Activated T-cell treated with anti-CD3 and anti-CD28 coated beads, Interleukin-2, amount 50 U/mL, for 72 hours (primary cell): ENCODE results near the gene LSAMP. TPM values are rescaled to one million over a fixed set of nuclear protein-coding genes. Genes with fewer than 3 reads are reported as not detected.
"Not testable (repeated sequence)": the region's sequence is repeated elsewhere in the genome, so short reads cannot be mapped to it uniquely, and the experiment has no call there.

Source experiments
- ATAC-seq, 2 donors: fragments of 150-1000 bp; cut with Tn5 transposase; replicated peaks in 1 of 2; 2 replicates each; pipeline ENCODE4 v1.10.0; 2021; ENCODE audit warnings: moderate library complexity in 2 of 2, mild to moderate bottlenecking in 1 of 2
- DNase-seq, 2 donors: peaks; one replicate each; pipeline ENCODE4 v3.0.0; 2021 to 2022; ENCODE audit warnings: mixed read lengths in 1 of 2
- H3K27ac Mint-ChIP-seq: one replicate; pipeline ENCODE4 v1.8.0; 2022; ENCODE audit warnings: mild to moderate bottlenecking, moderate library complexity, mixed read lengths
- H3K27me3 Mint-ChIP-seq: one replicate; pipeline ENCODE4 v1.8.0; 2022; ENCODE audit warnings: low read depth, mixed read lengths
- H3K36me3 Mint-ChIP-seq, 2 donors: one replicate each; pipeline ENCODE4 v1.8.0; 2022; ENCODE audit warnings: mixed read lengths in 2 of 2, mild to moderate bottlenecking in 1 of 2; ENCODE audit not compliant: insufficient read depth in 2 of 2
- H3K4me1 Mint-ChIP-seq: one replicate; pipeline ENCODE4 v1.8.0; 2022; ENCODE audit warnings: low read depth, mixed read lengths
- H3K4me3 Mint-ChIP-seq, 2 donors: one replicate each; pipeline ENCODE4 v1.8.0; 2022; ENCODE audit warnings: mild to moderate bottlenecking in 2 of 2, mixed read lengths in 2 of 2, moderate library complexity in 2 of 2
- H3K9me3 Mint-ChIP-seq, 2 donors: one replicate each; pipeline ENCODE4 v1.8.0; 2022; ENCODE audit warnings: mixed read lengths in 2 of 2
- total RNA-seq, 2 donors: library from RNA; stranded (reverse); gene quantifications; one replicate each; pipeline ENCODE4 v1.2.3, GENCODE V29; 2022

Gene LSAMP
- total RNA-seq, 2 donors from 2014 or later = not detected

DNA sequence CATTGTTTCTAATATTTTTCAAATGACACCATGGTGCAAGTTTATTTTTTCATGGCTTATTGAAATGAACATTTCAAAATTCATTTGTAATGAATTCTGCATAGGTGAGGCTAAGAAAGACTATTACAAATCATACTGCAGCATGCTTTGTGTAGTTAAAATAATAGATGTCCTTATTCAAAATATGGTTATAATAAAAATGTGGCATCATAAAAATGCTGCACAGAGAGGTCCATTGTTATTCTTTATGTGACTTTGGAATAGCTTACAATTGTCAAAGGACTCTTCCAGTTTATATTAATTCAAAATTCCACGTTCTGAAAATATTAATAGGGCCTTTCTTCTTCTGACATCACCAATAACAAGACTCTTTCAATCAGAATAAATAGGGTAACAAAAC, 599.3 kb downstream of the LSAMP start:
- Mint-ChIP-seq H3K4me3 (no peak overlapping the region), H3K4me1 (no peaks in the 10 kb centered on the region), H3K36me3 (no peaks in the 10 kb centered on the region), H3K27me3 (peaks cover 20% of the 10 kb centered on the region), H3K9me3 (no peaks in the 10 kb centered on the region), H3K27ac (no peak overlapping the region)
- DNase-seq = no peak
- ATAC-seq = no peak

DNA sequence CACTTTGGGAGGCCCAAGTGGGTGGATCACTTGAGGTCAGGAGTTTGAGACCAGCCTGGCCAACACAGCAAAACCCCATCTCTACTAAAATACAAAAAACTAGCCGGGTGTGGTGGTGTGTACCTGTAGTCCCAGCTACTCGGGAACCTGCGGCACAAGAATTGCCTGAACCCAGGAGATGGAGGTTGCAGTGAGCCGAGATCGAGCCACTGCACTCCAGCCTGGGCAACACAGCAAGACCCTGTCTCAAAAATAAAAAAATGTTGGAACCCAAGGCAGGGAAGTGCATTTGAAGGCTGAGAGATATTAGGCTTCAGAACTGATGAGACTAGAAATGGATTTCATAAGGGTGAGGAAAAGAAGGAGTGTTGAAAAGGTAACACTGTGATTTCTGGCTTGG, 600.6 kb downstream of the LSAMP start:
- ATAC-seq = not testable (repeated sequence)

GRCh38 chr3:115843206-115843605, 602.1 kb downstream of the LSAMP start:
- H3K27ac Mint-ChIP-seq = no peak overlapping the region
- no peaks in the 10 kb centered on the region for H3K4me1 Mint-ChIP-seq
- H3K4me3 Mint-ChIP-seq = no peak overlapping the region
- H3K36me3 Mint-ChIP-seq = no peaks in the 10 kb centered on the region
- H3K9me3 Mint-ChIP-seq = no peaks in the 10 kb centered on the region
- ATAC-seq (no peak), DNase-seq (no peak)
- peaks cover 6% of the 10 kb centered on the region for H3K27me3 Mint-ChIP-seq

More for the DNA sequence above, 600.6 kb downstream of the LSAMP start:
- not testable (repeated sequence) for H3K36me3 Mint-ChIP-seq, H3K4me3 Mint-ChIP-seq, H3K9me3 Mint-ChIP-seq, H3K27ac Mint-ChIP-seq, DNase-seq, H3K4me1 Mint-ChIP-seq
- peaks cover 18% of the 10 kb centered on the region for H3K27me3 Mint-ChIP-seq

- Mint-ChIP-seq H3K4me3 (no peak overlapping the region), H3K27ac (no peak overlapping the region), H3K9me3 (no peaks in the 10 kb centered on the region), H3K36me3 (no peaks in the 10 kb centered on the region), H3K4me1 (no peaks in the 10 kb centered on the region), H3K27me3 (no peaks in the 10 kb centered on the region)
- no peak for ATAC-seq
- DNase-seq = no peak
Measured at GRCh38 chr3:115839246-115839645, 606.0 kb downstream of the LSAMP start.

DNA sequence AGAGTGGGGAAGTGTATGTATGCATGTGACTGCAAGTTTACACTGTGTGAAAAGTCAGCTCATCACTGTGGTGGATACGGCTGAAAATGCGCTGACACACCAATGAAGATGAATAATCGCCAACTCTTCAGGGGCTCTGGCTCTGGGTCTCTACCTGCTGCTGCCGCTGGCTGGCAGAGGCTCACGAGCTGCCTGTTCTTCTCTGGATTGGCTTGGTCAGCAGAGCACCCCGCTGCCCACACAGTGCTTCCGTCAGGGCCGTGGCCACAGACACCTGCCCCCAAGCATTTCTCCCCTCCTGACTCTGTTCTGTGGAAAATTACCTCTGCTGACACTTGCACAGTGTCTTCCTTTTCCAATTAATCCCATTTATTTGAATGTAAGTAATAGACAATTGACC, 606.5 kb downstream of the LSAMP start:
- H3K27me3 Mint-ChIP-seq = no peaks in the 10 kb centered on the region
- ATAC-seq = no peak
- no peaks in the 10 kb centered on the region for H3K4me1 Mint-ChIP-seq
- no peaks in the 10 kb centered on the region for H3K36me3 Mint-ChIP-seq
- DNase-seq = no peak
- no peak overlapping the region for H3K4me3 Mint-ChIP-seq
- no peaks in the 10 kb centered on the region for H3K9me3 Mint-ChIP-seq
- H3K27ac Mint-ChIP-seq = no peak overlapping the region

DNA sequence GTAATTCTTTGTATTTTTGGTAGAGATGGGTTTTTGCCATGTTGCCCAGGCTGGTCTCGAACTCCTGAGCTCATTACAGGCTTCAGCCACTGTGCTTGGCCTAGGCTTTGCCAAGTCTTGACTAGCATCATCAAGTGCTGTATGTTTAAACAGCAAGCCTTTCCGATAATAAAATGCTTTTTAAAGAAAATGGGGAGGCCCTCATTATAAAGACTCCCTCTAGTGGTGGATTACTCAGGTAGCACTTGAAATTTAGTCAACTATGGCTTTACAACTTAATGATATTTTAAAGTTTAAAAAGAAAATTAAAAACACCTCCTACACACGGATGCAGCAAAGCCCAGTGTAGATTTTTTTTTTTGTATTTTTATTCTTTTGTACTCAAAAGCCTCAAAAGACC, 608.3 kb downstream of the LSAMP start:
- H3K36me3 Mint-ChIP-seq = no peaks in the 10 kb centered on the region
- peaks cover 1% of the 10 kb centered on the region for H3K27me3 Mint-ChIP-seq
- H3K9me3 Mint-ChIP-seq = no peaks in the 10 kb centered on the region
- DNase-seq (no peak), ATAC-seq (no peak)
- H3K27ac Mint-ChIP-seq = no peak overlapping the region
- H3K4me3 Mint-ChIP-seq = no peak overlapping the region
- H3K4me1 Mint-ChIP-seq = no peaks in the 10 kb centered on the region

GRCh38 chr3:115835946-115836345, 609.3 kb downstream of the LSAMP start:
- no peaks in the 10 kb centered on the region for H3K9me3 Mint-ChIP-seq
- no peak for DNase-seq
- no peak overlapping the region for H3K27ac Mint-ChIP-seq
- H3K36me3 Mint-ChIP-seq = no peaks in the 10 kb centered on the region
- H3K27me3 Mint-ChIP-seq = peaks cover 11% of the 10 kb centered on the region
- no peak for ATAC-seq
- no peaks in the 10 kb centered on the region for H3K4me1 Mint-ChIP-seq
- no peak overlapping the region for H3K4me3 Mint-ChIP-seq

DNA sequence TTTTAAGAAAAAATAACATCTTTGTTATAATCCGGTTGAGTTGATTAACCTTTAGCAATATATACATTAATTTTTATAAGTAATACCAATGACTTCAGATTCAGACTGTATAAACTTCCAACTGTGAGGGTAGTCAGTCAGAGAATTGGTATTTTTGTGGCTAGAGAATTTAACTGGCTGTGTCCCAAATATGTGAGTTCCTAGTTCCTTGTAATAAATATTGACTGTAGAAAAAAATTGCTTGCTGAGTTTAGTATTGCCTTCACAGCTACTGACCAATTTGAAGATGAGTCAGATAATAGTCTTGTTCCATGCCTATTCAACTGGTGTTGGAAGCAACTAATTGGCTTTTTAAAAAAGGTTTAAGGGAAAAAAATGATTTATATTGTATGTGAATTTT, 611.2 kb downstream of the LSAMP start:
- Mint-ChIP-seq H3K36me3 (no peaks in the 10 kb centered on the region), H3K4me3 (no peak overlapping the region), H3K4me1 (no peaks in the 10 kb centered on the region), H3K27ac (no peak overlapping the region), H3K9me3 (no peaks in the 10 kb centered on the region), H3K27me3 (peaks cover 14% of the 10 kb centered on the region)
- ATAC-seq (no peak), DNase-seq (no peak)

- Mint-ChIP-seq H3K27me3 (peaks cover 23% of the 10 kb centered on the region), H3K9me3 (no peaks in the 10 kb centered on the region), H3K36me3 (no peaks in the 10 kb centered on the region), H3K27ac (no peak overlapping the region), H3K4me1 (no peaks in the 10 kb centered on the region), H3K4me3 (no peak overlapping the region)
- no peak for ATAC-seq
- DNase-seq = no peak
Measured at GRCh38 chr3:115833074-115833473, 612.2 kb downstream of the LSAMP start.

DNA sequence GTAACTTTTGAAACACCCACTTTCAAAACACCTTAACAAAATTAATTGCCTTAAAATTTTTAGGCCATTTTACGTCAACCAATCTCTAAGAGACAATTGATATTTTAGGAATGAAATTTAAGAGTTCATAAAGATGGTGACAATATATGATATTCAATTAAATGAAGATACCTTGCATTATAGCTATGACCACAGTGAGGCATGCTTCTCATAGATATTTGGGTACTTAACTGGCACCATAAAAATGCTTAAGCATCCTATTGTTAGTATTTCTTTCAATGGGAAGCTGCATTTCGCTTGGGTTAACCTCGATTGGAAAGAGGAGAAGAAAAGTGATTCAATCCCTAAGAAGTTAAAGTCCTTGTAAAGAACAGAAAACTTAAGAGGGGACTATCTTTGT, 613.0 kb downstream of the LSAMP start:
- Mint-ChIP-seq H3K27me3 (peaks cover 23% of the 10 kb centered on the region), H3K27ac (no peak overlapping the region), H3K4me3 (no peak overlapping the region), H3K4me1 (no peaks in the 10 kb centered on the region), H3K9me3 (no peaks in the 10 kb centered on the region), H3K36me3 (no peaks in the 10 kb centered on the region)
- DNase-seq = no peak
- no peak for ATAC-seq

DNA sequence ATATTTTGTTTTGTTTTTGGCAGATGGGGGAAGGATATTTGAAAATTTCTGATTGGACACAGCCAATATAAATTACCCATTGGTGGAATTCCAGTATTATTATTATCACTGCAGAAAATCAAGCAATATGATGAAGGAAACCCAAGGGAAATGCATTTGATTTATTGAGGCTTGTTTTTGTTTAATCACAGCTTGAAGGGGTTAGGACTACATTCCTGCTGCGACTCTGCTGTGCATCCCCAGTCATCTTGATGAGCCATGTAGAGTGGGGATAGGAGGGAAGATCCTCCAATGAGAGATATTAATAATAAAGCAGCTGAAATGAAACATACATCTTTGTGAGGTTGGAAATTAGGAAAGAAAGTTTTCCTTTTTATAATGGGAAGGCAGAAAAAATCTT, 613.4 kb downstream of the LSAMP start:
- Mint-ChIP-seq H3K4me3 (no peak overlapping the region), H3K27ac (no peak overlapping the region), H3K27me3 (peaks cover 23% of the 10 kb centered on the region), H3K4me1 (no peaks in the 10 kb centered on the region), H3K36me3 (no peaks in the 10 kb centered on the region), H3K9me3 (no peaks in the 10 kb centered on the region)
- DNase-seq = no peak
- ATAC-seq = no peak

DNA sequence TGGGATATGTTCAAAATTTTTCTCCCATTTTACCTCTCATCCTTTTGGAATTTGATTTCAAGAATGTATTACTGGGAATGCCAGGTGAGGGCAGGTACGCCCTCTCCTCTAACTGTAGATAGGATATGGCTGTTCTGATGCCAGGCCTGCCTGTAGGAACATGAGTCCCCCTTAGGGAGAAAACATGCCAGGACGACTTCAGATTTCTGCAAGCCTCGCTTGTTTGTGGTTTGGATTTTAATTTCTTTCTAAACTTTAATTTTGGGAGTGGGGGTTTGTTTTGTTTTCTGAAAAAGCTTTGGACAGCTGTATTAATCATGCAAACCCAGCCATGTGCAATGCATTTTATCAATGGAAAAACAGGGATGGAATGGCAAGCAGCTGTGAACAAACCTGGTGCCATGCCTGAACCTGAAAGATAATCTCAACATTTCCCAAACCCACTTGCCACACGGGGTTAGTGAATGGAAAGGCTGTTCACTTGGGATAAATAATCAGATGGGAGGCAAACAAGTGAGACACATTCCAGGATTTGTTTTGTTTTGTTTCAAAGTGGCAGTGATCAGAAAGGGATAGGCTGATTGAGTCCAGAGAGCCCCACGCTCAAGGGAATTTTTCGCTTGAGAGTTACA, 614.4 kb downstream of the LSAMP start:
- Mint-ChIP-seq H3K36me3 (no peaks in the 10 kb centered on the region), H3K27me3 (peaks cover 31% of the 10 kb centered on the region), H3K4me3 (no peak overlapping the region), H3K9me3 (no peaks in the 10 kb centered on the region), H3K27ac (no peak overlapping the region), H3K4me1 (no peaks in the 10 kb centered on the region)
- no peak for DNase-seq
- no peak for ATAC-seq

- Mint-ChIP-seq H3K27ac (no peak overlapping the region), H3K4me1 (no peaks in the 10 kb centered on the region), H3K4me3 (no peak overlapping the region), H3K27me3 (peaks cover 31% of the 10 kb centered on the region), H3K36me3 (no peaks in the 10 kb centered on the region), H3K9me3 (no peaks in the 10 kb centered on the region)
- DNase-seq (no peak), ATAC-seq (no peak)
Measured at GRCh38 chr3:115828401-115828800, 616.9 kb downstream of the LSAMP start.

GRCh38 chr3:115827495-115827894, 617.8 kb downstream of the LSAMP start:
- H3K27ac Mint-ChIP-seq = no peak overlapping the region
- no peak overlapping the region for H3K4me3 Mint-ChIP-seq
- H3K27me3 Mint-ChIP-seq = peaks cover 31% of the 10 kb centered on the region
- DNase-seq (no peak), ATAC-seq (no peak)
- no peaks in the 10 kb centered on the region for H3K36me3 Mint-ChIP-seq
- H3K4me1 Mint-ChIP-seq = peaks cover 6% of the 10 kb centered on the region
- H3K9me3 Mint-ChIP-seq = no peaks in the 10 kb centered on the region
